NCI-H2107 treated with DMSO at 0.1 percent for 48 hours (cell line): ENCODE results near the gene LIMS1.
"Not testable (repeated sequence)": the region's sequence is repeated elsewhere in the genome, so short reads cannot be mapped to it uniquely, and the experiment has no call there.

Source experiments
- DNase-seq: peaks from one replicate; lab custom pipeline; 2025; ENCODE audit not compliant: unreplicated experiment; lab: John Stamatoyannopoulos, UW

The LIMS1 gene, protein sequence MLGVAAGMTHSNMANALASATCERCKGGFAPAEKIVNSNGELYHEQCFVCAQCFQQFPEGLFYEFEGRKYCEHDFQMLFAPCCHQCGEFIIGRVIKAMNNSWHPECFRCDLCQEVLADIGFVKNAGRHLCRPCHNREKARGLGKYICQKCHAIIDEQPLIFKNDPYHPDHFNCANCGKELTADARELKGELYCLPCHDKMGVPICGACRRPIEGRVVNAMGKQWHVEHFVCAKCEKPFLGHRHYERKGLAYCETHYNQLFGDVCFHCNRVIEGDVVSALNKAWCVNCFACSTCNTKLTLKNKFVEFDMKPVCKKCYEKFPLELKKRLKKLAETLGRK

DNA sequence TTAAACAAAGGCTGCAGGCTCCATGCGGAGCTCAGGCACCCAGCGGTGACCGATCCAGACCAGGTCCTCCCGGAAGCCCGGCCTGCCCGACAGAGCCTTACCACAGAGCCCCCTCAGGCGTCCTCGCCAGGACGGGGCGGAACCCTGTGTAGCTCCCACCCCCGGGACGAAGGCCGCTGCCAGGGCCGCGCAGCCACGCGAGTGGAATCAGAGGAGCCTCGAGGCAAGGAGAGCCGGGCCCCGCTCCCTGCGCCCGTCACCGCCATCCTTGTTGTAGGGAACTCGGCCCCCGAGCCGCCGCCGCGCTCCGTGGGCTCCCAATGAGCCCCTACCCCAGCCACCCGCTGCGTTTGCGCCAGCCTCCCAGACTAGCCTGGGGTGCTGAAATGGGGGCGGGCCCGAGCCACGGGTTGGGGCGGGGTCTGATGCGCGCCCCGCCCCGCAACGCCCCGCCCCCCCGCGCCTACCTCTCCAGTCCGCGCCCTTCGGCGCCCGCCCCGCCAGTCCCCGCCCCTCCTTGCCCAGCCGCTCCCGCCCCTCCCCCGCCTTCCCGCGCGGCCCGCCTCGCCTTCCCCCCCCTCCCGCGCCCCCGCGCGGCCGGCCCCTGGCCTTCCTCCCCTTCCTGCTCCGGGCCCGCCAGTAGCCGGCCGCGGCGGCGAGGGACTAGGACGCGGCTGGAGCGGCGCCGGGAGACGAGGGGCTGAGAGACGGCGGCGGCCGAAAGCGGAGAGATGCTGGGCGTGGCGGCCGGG, at the start of gene LIMS1:
Gene LIMS1, plus strand, starts transcription at position 639 of the 752 bp plus-strand sequence. Its CDS starts 93 bp downstream, at position 732.
- peak; percentile 54 for DNase-seq

DNA sequence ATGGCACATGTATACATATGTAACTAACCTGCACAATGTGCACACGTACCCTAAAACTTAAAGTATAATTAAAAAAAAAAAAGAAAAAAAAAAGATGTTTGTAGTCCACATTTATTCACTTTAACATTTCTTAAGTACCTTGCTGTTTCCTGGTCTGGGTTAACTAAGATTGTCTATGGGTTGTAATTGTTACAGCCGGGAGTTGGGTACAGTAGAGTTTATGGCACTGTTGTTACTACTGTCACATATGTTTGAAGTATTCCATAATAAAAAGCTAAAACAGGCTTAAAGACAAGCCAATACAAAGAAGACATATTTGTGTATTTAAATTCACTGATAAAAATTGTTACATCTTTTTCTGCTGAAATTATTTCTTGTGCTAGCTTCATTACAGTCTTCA, 49.0 kb upstream of the LIMS1 start:
- DNase-seq = no peak

DNA sequence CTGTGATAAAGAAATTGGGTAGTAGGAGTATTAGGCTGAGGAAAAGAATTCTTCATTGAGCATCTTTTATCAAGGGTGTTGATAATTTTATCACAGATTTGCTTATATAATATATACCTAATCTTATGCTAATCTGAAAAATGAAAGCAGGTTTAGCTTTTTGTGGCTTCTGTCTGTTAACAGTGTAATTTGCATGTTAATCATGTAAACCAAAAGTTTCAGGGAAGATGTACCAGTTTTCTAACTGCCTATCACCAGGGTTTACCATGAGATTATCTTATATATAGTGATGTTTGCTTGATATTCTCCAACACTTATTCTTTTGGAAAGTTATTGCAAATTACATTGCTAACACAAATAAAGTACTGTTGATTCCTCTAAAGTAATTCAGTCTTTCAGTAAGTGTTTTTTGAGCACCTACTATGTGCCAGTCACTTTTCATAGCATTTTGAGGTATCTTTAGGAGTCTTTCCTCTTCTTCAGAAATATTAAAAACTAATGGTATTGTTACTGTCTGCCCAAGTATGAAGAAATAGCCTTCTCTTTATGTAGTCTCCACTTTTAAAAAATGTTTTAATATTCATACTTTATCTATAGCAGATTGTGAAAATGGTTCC, 43.7 kb upstream of the LIMS1 start:
- no peak for DNase-seq

DNA sequence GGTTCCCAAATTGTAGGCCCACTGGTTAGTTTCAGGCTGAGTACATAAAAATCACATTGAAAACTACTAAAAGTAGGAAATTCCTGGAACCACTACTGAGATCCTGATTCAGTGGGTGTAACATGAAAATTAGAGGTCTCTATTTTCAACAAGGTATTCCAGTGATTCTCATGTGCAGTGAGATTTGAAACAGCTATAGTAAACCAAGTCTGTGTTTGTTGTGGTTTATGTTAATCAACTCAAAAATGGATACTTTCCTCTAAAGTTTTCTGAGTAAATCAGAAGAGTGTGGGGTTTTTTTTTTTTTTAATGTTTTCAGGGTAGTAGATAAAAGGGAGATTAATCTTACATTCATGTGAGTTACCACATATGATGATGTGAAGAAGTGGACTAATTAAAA, 42.4 kb upstream of the LIMS1 start:
- no peak for DNase-seq

DNA sequence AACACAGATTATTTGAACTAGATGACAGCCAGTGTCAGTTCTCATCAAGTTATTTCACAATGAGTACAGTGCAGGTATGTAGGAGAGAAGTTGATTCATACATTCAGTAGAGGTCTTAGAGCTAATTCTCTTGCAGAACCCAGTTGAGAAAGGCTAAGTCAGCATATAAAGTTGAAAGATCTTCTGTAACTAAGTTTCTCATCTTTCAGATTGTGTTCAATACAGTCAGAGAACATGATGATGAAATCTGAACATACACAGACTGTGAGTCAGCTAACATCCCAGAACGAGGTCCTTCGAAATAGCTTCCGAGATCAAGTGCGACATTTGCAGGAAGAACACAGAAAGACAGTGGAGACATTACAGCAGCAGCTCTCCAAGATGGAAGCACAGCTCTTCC, 41.9 kb upstream of the LIMS1 start:
- DNase-seq = no peak

DNA sequence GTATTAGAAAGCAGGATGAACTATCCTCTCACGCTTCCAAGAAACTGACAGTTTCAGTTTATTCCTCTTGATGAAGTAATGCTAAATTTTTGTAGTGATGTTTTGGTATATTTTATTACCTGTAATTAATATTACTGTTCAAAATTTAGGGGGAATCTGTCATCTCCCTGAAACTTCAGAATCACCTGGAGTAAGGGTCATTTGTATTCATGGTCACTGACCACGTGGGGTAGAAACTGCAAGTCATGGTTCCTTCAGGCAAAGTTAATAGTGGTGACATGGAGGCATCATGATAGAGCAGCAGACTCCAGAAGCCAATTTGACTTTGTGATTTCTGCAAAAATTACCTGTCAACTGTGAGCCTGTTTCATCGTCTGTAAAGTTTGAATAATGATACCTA, 38.1 kb upstream of the LIMS1 start:
- not testable (repeated sequence) for DNase-seq

DNA sequence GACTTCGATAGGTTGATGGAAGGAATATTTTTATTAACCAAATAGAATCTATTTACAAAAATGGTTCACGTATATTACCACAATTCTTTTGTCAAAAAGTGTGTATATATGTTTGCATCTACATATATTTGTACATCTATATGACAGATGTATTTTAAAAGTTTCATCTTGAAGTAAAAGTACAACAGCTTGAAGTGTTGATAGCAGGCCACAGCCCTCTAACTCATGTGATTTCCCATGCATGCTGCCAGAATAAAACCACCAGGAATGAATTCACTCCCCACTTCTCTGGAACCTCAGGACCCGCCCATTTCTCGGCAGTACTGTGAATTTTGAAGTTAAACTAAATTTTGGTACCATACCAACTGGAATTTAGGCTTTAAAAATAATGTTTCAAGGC, 26.6 kb upstream of the LIMS1 start:
- not testable (repeated sequence) for DNase-seq

DNA sequence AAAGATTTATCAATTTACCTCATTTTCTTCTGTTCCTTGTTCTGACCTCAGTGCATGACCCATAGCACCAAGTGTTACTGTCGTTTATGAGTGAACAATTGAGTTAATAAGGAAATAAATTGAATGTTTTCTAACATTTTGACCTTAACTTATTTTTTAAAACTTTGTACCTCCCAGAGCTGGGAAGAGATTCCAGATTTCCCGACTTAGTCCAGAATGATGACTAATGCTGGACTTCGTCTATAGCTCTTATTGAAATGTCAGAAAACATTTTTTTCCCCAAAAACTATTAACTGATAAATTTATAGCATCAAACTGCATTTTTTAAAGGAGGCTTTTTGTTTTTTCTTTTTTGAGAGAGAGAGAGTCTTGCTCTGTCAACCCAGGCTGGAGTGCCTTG, 21.8 kb upstream of the LIMS1 start:
- DNase-seq = not testable (repeated sequence)

DNA sequence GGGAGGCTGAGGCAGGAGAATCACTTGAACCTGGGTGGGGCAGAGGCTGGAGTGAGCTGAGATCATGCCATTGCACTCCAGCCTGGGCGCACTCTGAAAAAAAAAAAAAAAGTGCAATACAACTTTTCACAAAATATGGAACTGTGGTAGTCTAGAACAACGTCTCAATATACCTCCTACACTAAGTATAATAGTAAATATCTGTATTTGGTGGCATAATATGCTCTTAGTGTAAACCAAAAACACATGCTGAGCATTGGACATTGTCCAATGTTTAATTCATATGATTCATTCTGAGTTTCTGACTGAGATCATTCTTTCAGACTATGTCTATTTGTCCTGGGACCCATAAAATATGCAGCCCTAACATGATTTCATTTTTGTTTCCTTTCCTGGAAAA, 19.8 kb upstream of the LIMS1 start:
- not testable (repeated sequence) for DNase-seq

DNA sequence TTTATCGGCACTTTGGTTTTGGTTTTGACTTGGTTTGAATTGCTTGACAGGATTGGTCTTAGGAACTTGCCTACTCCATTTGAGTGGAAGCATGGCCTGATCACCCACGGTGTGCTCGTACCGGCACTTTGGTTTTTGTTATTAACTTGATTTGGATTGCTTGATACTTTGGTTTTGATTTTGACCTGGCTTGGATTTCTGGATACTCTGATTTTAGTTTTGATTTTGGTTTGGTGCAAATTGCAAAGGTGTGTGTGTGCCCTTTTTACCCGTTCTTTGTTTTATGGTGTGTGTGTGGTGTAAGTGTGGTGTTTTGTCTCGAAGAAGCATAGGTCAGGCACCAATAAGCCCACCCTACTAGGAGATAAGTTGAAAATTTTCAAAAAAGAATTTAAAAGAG, 9.6 kb upstream of the LIMS1 start:
- not testable (repeated sequence) for DNase-seq

DNA sequence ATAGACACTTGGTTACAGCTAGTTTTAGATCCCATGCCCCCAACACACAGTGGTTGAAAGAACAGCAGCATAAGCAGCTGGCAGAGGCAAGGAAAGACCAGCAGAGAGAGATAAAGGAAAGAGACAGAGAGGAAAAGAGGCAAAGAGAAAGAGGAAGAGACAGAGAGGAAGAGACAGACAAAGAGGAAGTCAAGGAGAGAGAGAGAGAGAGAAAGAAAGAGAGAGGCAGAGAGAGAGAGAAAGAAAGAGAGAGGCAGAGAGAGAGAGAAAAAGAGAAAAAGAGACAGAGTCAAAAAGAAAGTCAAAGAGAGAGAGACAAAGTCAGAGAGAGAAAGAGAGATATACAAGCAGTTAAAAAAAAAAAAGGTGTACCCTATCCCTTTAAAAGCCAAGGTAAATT, 9.0 kb upstream of the LIMS1 start:
- DNase-seq = not testable (repeated sequence)

DNA sequence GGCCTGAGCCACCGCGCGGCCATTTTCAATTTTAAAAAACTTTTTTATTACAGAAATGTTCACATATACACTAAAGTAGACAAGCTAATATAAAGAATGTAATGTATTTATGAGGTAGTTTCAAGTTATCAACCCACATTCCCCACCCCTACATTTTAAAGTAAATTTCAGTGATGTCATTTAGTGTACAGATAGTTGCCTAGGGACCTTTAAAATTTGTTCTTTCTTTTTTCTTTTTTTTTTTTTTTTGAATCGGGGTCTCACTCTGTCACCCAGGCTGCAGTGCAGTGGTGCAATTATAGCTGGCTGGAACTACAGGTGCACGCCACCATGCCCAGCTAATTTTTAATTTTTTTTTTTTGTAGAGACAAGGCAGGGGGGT, 2.6 kb upstream of the LIMS1 start:
- no peak for DNase-seq

DNA sequence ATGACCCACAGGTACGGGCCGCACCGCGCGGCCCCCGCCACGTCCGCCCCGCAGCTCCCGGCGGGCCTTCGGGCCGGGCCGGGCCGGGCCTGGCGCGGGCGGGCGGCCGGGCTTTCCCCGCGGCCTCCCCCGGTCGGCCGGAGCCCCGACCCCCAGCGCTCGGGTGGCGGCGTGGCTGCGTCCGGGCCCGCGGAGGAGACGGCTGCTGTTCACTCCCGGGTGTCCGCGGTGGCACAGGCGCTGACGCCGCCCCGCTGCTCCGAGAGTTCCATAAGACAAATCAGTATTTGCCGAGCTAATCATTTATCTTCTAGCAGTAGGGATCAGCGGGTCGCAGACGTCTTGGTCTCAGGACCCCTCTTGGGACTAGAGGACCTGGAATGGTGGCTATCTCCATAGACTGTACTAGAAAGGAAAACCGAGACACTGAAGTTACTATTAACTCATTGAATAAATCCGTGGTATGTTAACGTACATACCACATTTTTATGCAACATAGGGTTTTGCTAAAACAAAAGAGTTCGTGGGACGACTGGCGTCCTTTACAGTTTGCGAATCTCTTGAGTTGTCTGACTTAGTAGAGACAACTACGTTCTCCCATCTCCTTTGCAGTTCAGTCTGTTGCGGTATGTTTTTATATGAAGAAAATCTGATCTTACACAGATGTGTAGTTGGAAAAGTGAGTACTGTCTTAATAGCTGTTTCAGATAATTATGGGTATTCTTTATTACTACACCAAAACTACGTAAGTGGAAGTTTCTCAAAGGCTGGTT, 500 bp downstream of the LIMS1 start:
- no peak for DNase-seq

DNA sequence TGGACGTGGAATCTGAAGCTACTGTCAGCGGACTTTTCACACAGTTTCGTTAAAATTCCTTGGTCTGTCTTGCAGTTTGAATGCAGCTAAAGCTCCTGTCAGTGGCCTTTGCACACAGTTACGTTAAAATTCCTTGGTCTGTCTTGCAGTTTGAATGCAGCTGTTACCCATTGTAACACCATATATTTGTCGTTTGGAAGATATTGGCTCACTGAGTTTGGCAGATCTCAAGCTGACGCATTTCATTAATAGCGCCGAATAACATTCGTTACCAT, 1.0 kb downstream of the LIMS1 start:
- no peak for DNase-seq

DNA sequence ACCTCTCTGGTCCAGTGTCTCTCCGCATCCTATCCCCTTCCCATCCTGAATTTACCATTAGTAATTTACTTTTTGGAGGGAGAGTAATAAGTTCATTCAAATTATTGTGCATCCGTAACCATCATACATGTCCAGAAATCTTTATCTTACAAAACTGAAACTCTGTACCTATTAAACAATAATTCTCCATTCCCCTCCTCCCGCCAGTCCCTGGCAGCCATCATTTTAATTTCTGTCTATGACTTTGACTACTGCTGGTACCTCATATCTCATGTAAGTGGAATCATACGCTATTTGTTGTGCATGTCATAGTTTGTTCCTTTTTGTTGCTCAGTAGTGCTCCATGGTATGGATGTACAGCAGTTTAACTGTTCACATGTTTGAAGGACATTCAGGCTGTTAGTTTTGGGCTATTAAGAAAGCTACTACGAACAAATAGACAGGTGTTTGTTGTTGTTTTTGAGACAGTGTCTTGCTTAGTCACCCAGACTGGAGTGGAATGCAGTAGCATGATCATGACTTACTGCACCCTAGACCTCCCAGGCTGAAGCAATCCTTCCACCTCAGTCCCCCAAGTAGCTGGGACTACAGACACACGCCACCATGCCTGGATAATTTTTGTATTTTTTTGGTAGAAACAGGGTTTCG, 2.0 kb downstream of the LIMS1 start:
- DNase-seq = no peak

DNA sequence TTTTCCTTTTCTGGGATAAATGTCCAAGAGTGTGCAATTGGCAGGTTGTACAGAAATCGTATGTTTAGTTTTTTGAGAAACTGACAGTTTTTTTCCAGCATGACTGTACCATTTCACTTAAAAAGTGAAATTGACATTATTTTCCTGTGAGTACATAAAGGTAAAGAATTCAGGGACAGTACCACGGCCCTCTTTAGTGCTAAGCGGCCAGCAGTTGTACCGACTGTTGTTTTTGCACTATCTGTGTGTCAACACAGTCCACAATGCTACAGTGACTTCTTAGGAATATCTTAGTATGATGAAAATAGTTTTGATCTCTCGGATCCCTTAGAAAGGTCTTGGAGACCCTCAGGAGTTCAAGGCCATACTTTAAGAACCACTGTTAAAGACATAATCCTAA, 2.6 kb downstream of the LIMS1 start:
- DNase-seq = no peak

DNA sequence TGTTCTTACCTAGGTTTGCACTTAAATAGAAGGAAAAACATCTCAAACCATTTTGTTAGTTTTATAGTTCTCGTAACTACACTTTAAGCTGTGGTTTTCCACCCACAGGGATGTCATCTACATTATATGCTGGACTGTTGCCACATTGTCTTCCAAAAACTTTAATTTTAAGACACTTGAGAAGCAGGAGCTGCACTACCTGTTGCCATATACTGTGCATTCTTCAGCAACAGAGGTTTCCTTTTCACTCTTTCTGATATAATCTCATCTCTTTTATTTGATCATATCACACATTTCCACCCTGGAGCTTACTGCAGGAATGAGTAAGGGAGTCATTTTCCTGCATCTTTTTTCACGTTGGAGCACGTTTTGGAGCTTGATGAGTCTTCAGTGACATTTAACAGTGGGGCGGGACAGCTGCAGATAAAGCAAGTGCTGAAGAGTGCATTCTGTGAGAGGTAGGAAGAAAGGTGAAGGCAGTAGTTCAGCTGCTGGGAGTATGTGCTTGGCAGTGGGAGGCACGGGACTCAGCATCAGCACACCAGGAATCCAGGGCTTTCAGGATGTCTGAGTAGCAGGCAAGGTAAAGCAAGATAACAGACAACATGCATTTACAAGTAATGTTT, 3.8 kb downstream of the LIMS1 start:
- DNase-seq = no peak

DNA sequence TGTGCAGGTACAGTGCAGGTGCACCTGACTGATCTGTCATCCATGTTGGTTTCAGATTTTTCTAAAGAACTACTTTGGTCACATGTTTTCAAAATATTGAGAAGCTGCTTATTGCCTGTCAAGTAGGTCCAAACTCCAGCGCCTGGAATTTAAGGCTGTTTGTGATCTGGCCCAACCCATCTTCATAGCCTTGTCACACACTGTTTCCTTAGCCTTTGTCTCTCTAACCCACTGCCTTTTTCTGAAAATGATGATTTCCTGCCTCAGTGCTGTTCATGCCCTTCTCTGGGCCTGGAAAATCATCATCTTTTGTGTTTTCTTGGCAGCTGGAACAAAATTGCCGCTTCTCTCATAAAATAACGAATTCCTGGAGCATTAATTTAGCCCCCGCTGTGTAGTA, 7.2 kb downstream of the LIMS1 start:
- no peak for DNase-seq

DNA sequence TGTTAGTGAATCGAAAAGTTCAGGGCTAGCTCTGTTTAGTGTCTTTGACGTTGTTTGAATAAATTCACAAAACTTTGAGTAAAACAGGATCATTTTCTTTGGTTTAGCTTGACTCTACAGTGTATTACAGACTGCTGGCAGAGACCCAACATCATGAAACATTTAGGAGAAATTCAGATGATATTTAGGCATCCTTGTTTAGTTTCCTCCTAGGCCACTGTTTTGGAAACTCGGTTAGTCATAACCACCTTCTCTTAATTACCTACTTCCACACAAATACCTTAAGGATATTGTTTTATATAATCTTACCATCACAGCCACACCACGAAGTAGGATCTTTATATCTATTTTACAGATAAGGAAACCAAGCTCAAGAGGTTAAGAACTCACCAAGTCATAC, 7.8 kb downstream of the LIMS1 start:
- DNase-seq = no peak

DNA sequence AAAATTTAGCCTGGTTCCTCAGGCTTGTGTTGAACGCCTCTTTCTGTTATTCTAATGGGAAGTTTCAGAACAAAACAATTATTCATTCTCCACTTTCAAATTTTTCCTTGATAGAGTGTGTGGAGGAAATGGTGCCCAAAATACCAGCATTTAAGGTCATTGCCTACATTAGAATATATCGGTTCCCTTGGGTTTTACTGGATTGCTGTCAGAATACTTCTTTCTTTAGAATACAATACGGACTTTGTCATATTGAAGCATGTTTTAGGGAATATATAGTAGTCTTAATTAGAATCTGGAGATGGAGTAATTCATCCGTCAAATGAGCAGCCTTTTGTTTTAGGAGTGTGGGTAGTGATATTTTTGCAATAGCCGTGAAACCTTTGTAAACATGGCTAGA, 13.3 kb downstream of the LIMS1 start:
- no peak for DNase-seq
